Ishikawa (cell line): ENCODE data around the gene TAGLN.

Experiments
- CEBPB ChIP-seq: IDR thresholded peaks from 2 replicates; pipeline ENCODE4 v1.6.1; 2012
- CREB1 ChIP-seq: IDR thresholded peaks from 2 replicates; pipeline ENCODE4 v1.6.1; 2012; ENCODE audit warnings: low read depth
- EGR1 ChIP-seq: IDR thresholded peaks from 2 replicates; pipeline ENCODE4 v1.6.1; 2012
- EP300 ChIP-seq: IDR thresholded peaks from 2 replicates; pipeline ENCODE4 v1.6.1; 2012; ENCODE audit warnings: borderline replicate concordance
- FOXM1 ChIP-seq: IDR thresholded peaks from 2 replicates; pipeline ENCODE4 v1.6.1; 2012; ENCODE audit warnings: low read depth, borderline replicate concordance
- NFIC ChIP-seq: IDR thresholded peaks from 2 replicates; pipeline ENCODE4 v1.6.1; 2012
- RAD21 ChIP-seq: IDR thresholded peaks from 2 replicates; pipeline ENCODE4 v1.6.1; 2012; ENCODE audit warnings: low read depth
- TAF1 ChIP-seq: IDR thresholded peaks from 2 replicates; pipeline ENCODE4 v1.6.1; 2012; ENCODE audit warnings: low read depth, mild to moderate bottlenecking
- TCF12 ChIP-seq: IDR thresholded peaks from 2 replicates; pipeline ENCODE4 v1.6.1; 2012; ENCODE audit warnings: low read depth
- TEAD4 ChIP-seq: IDR thresholded peaks from 2 replicates; pipeline ENCODE4 v1.6.1; 2012
- YY1 ChIP-seq: IDR thresholded peaks from 2 replicates; pipeline ENCODE4 v1.6.1; 2012; ENCODE audit warnings: low read depth
- ZBTB7A ChIP-seq: IDR thresholded peaks from 2 replicates; pipeline ENCODE4 v1.6.1; 2012; ENCODE audit warnings: low read depth
- TF ChIP-seq, protein P1 (sequence below): IDR thresholded peaks from 2 replicates; pipeline ENCODE4 v1.6.1; 2012
- TF ChIP-seq, protein P2 (sequence below): IDR thresholded peaks from 2 replicates; pipeline ENCODE4 v1.6.1; 2012; ENCODE audit warnings: low read depth, mild to moderate bottlenecking
- TF ChIP-seq, protein P3 (sequence below): IDR thresholded peaks from 2 replicates; pipeline ENCODE4 v1.6.1; 2012

TAGLN gene

DNA sequence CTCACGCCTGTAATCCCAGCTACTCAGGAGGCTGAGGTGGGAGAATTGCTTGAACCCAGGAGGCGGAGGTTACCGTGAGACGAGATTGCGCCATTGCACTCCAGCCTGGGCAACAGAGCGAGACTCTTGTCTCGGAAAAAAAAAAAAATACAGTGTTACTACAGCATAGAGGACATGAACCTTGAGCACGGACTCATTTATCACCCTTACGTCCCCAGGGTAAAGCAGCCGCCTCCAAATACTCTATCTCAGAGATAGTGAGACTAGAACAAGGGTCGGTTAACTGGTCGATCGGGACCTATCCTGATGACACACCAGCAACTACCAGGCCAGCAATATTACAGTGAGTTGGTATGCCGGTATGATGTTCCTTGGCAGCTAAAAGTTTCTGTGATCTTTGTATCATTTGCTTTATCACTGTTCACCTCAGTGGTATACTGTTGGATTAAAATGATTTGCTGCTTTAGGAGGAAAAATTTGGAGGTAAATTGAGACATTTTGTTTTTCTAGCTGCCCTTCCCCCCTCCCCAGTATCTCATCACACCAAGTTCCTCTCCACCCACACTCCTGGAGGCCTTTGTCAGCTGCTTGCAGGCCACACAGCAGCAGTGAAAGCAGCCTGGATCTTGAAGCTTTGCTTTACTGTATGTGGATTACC is 27.6 kb upstream of the TAGLN start:
- TF ChIP-seq NFIC (no peak), EP300 (no peak), EGR1 (no peak)
- TF ChIP-seq, protein P1, sequence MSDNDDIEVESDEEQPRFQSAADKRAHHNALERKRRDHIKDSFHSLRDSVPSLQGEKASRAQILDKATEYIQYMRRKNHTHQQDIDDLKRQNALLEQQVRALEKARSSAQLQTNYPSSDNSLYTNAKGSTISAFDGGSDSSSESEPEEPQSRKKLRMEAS, result no peak
- TF ChIP-seq, protein P2, sequence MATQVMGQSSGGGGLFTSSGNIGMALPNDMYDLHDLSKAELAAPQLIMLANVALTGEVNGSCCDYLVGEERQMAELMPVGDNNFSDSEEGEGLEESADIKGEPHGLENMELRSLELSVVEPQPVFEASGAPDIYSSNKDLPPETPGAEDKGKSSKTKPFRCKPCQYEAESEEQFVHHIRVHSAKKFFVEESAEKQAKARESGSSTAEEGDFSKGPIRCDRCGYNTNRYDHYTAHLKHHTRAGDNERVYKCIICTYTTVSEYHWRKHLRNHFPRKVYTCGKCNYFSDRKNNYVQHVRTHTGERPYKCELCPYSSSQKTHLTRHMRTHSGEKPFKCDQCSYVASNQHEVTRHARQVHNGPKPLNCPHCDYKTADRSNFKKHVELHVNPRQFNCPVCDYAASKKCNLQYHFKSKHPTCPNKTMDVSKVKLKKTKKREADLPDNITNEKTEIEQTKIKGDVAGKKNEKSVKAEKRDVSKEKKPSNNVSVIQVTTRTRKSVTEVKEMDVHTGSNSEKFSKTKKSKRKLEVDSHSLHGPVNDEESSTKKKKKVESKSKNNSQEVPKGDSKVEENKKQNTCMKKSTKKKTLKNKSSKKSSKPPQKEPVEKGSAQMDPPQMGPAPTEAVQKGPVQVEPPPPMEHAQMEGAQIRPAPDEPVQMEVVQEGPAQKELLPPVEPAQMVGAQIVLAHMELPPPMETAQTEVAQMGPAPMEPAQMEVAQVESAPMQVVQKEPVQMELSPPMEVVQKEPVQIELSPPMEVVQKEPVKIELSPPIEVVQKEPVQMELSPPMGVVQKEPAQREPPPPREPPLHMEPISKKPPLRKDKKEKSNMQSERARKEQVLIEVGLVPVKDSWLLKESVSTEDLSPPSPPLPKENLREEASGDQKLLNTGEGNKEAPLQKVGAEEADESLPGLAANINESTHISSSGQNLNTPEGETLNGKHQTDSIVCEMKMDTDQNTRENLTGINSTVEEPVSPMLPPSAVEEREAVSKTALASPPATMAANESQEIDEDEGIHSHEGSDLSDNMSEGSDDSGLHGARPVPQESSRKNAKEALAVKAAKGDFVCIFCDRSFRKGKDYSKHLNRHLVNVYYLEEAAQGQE, result no peak

DNA sequence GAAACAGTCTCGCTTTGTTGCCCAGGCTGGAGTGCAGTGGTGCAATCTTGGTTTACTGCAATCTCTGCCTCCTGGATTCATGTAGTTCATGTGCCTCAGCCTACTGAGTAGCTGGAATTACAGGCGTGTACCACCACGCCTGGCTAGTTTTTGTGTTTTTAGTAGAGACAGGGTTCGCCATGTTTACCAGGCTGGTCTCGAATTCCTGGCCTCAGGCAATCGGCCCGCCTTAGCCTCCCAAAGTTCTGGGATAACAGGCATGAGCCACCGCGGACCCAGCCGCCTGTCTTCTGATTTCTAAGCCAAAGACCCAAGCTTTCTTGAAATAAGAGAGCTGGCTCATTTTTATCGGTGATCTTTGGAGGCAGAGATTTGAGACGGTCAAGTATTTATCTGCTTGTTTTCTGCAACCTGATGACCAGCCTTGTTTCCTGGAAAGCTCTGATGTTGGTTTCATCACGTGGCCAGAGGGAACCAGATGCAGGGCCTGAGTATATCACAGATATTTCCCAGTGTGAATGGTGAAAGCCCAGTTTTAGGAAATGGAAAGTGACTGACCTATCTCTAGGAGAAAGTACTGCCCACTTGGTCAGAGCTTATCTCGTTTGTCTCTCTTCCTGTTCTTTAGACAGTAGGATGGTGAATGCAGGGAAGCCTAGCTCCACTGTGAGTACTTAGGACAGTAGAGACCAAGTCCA is 26.3 kb upstream of the TAGLN start:
- no peak for TF ChIP-seq NFIC
- TF ChIP-seq, protein P2, result no peak
- TF ChIP-seq, protein P1, result no peak
- no peak for TF ChIP-seq TAF1
- no peak for TF ChIP-seq YY1

DNA sequence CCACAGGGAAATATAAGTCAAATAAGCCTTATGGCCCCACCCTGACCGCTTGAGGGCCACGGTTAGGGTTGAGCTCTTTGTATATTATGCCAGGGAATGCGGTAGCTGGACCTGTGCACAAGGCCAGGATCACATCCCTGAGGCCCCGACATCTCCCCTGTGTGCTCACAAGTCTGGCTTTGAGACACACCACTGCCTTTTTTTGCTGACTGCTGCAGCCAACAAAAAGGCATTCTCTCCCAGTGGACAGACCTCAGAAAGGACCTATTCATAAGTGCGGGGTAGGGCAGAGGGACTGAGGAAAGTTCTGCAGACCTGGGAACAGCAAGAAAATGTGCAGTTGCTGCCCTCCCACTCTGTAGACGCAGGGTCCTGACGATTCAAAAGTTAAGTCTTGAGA is 24.1 kb upstream of the TAGLN start:
- TF ChIP-seq, protein P1, result no peak
- TF ChIP-seq, protein P3, sequence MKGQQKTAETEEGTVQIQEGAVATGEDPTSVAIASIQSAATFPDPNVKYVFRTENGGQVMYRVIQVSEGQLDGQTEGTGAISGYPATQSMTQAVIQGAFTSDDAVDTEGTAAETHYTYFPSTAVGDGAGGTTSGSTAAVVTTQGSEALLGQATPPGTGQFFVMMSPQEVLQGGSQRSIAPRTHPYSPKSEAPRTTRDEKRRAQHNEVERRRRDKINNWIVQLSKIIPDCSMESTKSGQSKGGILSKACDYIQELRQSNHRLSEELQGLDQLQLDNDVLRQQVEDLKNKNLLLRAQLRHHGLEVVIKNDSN, result no peak

DNA sequence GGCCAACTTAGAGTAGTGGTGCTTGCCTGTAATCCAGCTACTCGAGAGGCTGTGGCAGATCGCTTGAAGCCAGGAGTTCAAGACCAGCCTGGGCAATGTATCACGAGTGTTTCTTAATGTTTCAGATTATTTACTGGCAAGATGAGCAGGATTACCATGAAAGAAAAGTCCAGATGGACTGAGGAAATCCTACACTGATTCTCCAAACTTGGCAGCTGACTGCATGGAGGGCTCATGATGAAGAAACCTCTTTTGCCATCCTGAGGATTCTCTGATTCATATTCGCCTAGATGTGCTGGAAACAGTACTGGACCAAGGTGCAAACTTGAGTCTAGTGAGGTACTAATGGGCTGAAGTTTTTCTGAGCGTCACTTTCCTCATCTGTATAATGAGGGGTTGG is 23.4 kb upstream of the TAGLN start:
- no peak for TF ChIP-seq TEAD4
- TF ChIP-seq, protein P2, result no peak
- no peak for TF ChIP-seq CREB1
- TF ChIP-seq EGR1, result no peak
- TF ChIP-seq FOXM1, result no peak
- TF ChIP-seq TAF1, result no peak
- TF ChIP-seq RAD21, result no peak

DNA sequence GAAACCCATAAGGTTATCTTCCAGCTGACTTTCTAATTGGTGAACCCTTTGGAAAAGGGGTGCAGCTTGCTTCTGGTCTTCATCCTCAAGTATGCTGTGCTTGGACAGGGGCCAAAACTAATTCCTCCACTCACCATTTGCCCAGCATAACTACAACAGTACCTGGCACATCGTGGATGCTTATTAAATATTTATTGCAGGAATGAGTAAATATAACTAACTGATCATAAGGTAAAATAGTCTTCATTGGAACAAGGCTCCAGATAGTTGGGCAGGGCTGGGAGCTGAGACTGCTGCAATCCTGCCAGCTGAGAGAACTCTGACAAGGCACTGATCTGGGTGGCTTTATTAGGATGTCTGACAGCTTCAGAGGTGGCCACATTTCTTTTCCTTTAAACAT is 23.0 kb upstream of the TAGLN start:
- no peak for TF ChIP-seq FOXM1
- TF ChIP-seq, protein P2, result no peak
- TF ChIP-seq YY1, result no peak
- no peak for TF ChIP-seq EGR1
- TF ChIP-seq RAD21, result no peak
- TF ChIP-seq CEBPB, result no peak
- TF ChIP-seq EP300, result no peak
- no peak for TF ChIP-seq TEAD4
- no peak for TF ChIP-seq ZBTB7A
- no peak for TF ChIP-seq NFIC
- TF ChIP-seq, protein P3, result no peak
- no peak for TF ChIP-seq TCF12
- TF ChIP-seq, protein P1, result no peak
- no peak for TF ChIP-seq CREB1
- no peak for TF ChIP-seq TAF1
